MM.1S (cell line): Measurements from ENCODE around the gene KLHDC3.

Experiments used
- DNase-seq: peaks from one replicate; pipeline ENCODE4 v3.0.0-alpha.2; 2015
- H2AFZ ChIP-seq: fragments of 300-600 bp; sonication (generic); 2 replicates; pipeline ENCODE4 v1.6.0; 2016; ENCODE audit warnings: antibody characterized with exemption, low read length
- H3F3A ChIP-seq: fragments of 300-600 bp; sonication (generic); 2 replicates; pipeline ENCODE4 v1.6.1; 2016; ENCODE audit warnings: mild to moderate bottlenecking, antibody characterized with exemption, low read length, moderate library complexity, mixed read lengths; ENCODE audit not compliant: insufficient read depth
- H3K27ac ChIP-seq: fragments of 300-600 bp; sonication (generic); 2 replicates; pipeline ENCODE4 v1.5.1; 2016; ENCODE audit warnings: mild to moderate bottlenecking, low read length
- H3K27me3 ChIP-seq: fragments of 300-600 bp; sonication (generic); replicated peaks from 2 replicates; pipeline ENCODE4 v1.6.0; 2016; ENCODE audit warnings: low read length; ENCODE audit not compliant: insufficient read depth
- H3K36me3 ChIP-seq: fragments of 300-600 bp; sonication (generic); replicated peaks from 2 replicates; pipeline ENCODE4 v1.6.1; 2016; ENCODE audit warnings: mild to moderate bottlenecking, low read length, mixed read lengths; ENCODE audit not compliant: insufficient read depth
- H3K4me1 ChIP-seq: fragments of 300-600 bp; sonication (generic); 2 replicates; pipeline ENCODE4 v1.6.1; 2016; ENCODE audit warnings: low read length, mixed read lengths
- H3K4me2 ChIP-seq: fragments of 300-600 bp; sonication (generic); 2 replicates; pipeline ENCODE4 v1.6.0; 2016; ENCODE audit warnings: low read depth, low read length
- H3K4me3 ChIP-seq: fragments of 300-600 bp; sonication (generic); 2 replicates; pipeline ENCODE4 v1.5.1; 2016; ENCODE audit warnings: low read length, mixed read lengths
- H3K79me2 ChIP-seq: fragments of 300-600 bp; sonication (generic); 2 replicates; pipeline ENCODE4 v1.6.1; 2016; ENCODE audit warnings: mixed run types, low read length, mixed read lengths
- H3K9ac ChIP-seq: fragments of 300-600 bp; sonication (generic); 2 replicates; pipeline ENCODE4 v1.6.1; 2016; ENCODE audit warnings: low read length, mixed read lengths
- H3K9me2 ChIP-seq: fragments of 300-600 bp; sonication (generic); replicated peaks from 2 replicates; pipeline ENCODE4 v1.6.1; 2016; ENCODE audit warnings: mild to moderate bottlenecking, low read length, mixed read lengths; ENCODE audit not compliant: insufficient read depth
- H3K9me3 ChIP-seq: fragments of 300-600 bp; sonication (generic); replicated peaks from 2 replicates; pipeline ENCODE4 v1.6.1; 2016; ENCODE audit warnings: mild to moderate bottlenecking, low read length, mixed read lengths; ENCODE audit not compliant: insufficient read depth
- H4K20me1 ChIP-seq: fragments of 300-600 bp; sonication (generic); 2 replicates; pipeline ENCODE4 v1.6.1; 2016; ENCODE audit warnings: mild to moderate bottlenecking, low read length, moderate library complexity, mixed read lengths; ENCODE audit not compliant: insufficient read depth
- EZH2 ChIP-seq: fragments of 300-600 bp; sonication (generic); optimal IDR thresholded peaks from 2 replicates; pipeline ENCODE3; 2017; ENCODE audit warnings: low read depth, mild to moderate bottlenecking, antibody characterized with exemption, low read length, mixed read lengths
- EZH2phosphoT487 ChIP-seq: fragments of 300-600 bp; sonication (generic); IDR thresholded peaks from 2 replicates; pipeline ENCODE4 v1.6.1; 2018; ENCODE audit warnings: antibody characterized with exemption, low read length
- TF ChIP-seq, protein P1 (sequence below): fragments of 300-600 bp; sonication (generic); IDR thresholded peaks from 2 replicates; pipeline ENCODE4 v1.5.1; 2016; ENCODE audit warnings: antibody characterized with exemption, low read length, mixed read lengths

The KLHDC3 gene

DNA sequence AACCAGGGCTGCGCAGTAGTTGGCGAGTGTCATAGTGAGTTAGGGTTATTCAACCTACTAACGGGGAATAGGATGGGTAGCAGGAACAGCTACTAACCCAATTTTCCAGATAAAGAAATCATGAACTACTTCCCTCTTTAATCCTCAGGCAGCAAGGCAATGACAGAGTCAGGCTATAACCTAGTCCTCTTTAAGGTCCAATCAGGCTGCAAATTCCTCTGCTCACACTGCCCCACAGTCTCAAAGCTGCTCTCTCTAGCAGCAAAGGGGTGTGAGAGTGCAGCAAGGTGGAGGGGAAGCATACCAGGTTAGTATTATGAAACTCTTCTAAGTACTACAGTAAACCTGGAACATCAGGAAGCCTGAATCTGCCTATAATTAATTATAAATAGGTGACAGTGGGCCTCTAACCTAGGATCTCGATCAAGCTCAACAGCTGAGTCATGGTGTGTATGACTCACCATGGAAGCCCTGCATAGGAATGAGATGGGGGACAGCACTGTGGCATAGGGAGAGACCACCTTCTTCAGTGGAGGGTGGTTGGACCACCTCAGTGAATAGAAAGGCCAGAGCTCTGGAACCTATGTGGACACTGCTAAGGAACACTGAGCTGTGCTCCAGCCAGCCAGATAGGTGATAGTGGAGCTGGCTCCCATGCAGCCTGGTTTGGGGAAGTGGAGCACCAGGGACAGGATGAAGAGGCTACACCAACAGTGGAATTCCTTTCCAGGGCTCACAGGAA lies 43.0 kb upstream of the KLHDC3 start:
- H3K4me3 ChIP-seq = no peak overlapping the region
- no peaks in the 10 kb centered on the region for H4K20me1 ChIP-seq
- TF ChIP-seq EZH2phosphoT487 (no peak), EZH2 (no peak)
- TF ChIP-seq, protein P1, sequence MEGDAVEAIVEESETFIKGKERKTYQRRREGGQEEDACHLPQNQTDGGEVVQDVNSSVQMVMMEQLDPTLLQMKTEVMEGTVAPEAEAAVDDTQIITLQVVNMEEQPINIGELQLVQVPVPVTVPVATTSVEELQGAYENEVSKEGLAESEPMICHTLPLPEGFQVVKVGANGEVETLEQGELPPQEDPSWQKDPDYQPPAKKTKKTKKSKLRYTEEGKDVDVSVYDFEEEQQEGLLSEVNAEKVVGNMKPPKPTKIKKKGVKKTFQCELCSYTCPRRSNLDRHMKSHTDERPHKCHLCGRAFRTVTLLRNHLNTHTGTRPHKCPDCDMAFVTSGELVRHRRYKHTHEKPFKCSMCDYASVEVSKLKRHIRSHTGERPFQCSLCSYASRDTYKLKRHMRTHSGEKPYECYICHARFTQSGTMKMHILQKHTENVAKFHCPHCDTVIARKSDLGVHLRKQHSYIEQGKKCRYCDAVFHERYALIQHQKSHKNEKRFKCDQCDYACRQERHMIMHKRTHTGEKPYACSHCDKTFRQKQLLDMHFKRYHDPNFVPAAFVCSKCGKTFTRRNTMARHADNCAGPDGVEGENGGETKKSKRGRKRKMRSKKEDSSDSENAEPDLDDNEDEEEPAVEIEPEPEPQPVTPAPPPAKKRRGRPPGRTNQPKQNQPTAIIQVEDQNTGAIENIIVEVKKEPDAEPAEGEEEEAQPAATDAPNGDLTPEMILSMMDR = no peak
- no peak for DNase-seq
- no peak overlapping the region for H2AFZ ChIP-seq
- no peaks in the 10 kb centered on the region for H3K79me2 ChIP-seq
- H3K9ac ChIP-seq = no peak overlapping the region
- no peaks in the 10 kb centered on the region for H3K9me2 ChIP-seq
- no peaks in the 10 kb centered on the region for H3K4me1 ChIP-seq
- H3F3A ChIP-seq = no peaks in the 10 kb centered on the region
- H3K27ac ChIP-seq = no peak overlapping the region
- no peak overlapping the region for H3K4me2 ChIP-seq
- H3K36me3 ChIP-seq = no peaks in the 10 kb centered on the region
- H3K27me3 ChIP-seq = no peaks in the 10 kb centered on the region
- H3K9me3 ChIP-seq = no peaks in the 10 kb centered on the region

DNA sequence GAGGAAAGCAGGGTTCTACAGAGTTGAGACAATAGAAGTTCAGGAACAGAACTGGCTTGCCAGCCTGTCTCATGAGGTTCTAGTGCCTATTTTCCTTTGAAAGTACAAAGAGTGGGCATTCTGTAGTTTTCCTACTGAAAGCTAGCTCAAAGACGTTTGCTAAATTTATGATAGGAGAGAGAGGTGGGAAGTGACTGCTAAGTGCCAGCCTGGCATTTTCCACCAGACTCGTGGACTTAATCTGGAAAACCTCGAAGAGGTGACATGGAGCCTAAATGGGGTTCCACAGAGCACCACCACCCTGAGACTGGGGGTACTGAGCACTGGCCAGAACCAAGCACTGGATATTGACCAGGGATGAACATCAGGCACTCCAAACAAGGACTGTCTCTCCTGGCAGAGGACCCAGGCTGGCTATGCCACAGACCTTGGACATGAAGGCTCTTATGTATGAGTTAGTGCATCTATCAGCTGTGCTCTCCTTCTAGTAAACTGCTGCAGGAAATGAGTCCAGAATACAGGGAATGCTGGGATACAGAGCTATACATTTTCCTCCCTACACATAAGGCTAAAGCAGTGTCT lies 42.2 kb upstream of the KLHDC3 start:
- H3K4me2 ChIP-seq = no peak overlapping the region
- TF ChIP-seq EZH2phosphoT487 (no peak), EZH2 (no peak)
- TF ChIP-seq, protein P1 = no peak

DNA sequence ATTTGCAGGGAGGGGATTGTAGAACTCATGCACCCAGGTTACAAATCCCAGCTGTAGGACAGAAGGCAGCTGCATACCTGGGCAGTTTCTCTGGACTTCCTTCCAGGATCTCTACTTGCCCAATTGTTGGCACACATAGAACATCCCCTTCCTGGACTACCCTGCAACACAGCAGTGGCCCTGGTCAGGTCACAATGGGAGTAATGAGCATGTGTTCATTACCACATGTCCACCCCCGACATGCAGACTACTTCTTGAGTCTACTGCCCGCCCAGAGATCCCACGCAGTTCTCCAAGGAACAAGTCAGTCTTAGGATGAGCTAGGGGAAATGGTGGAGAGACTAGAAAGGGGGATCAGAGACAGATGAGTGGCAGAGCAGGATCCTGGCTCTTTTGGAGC lies 40.1 kb upstream of the KLHDC3 start:
- Histone ChIP-seq H3K9me3 (no peaks in the 10 kb centered on the region), H3F3A (no peaks in the 10 kb centered on the region), H3K9ac (no peak overlapping the region), H4K20me1 (no peaks in the 10 kb centered on the region), H3K4me1 (peaks cover 4% of the 10 kb centered on the region; the same call in 1 of the 2 replicates), H3K27me3 (no peaks in the 10 kb centered on the region), H3K79me2 (peaks cover 17% of the 10 kb centered on the region), H3K4me3 (no peak overlapping the region), H2AFZ (no peak overlapping the region), H3K9me2 (no peaks in the 10 kb centered on the region), H3K4me2 (no peak overlapping the region), H3K36me3 (no peaks in the 10 kb centered on the region), H3K27ac (no peak overlapping the region)
- DNase-seq = no peak
- TF ChIP-seq EZH2phosphoT487 = no peak
- TF ChIP-seq, protein P1 = no peak
- no peak for TF ChIP-seq EZH2

More for the DNA sequence above, 42.2 kb upstream of the KLHDC3 start:
- no peaks in the 10 kb centered on the region for H3F3A ChIP-seq
- DNase-seq = no peak
- no peaks in the 10 kb centered on the region for H3K36me3 ChIP-seq
- H3K4me1 ChIP-seq = no peaks in the 10 kb centered on the region
- no peak overlapping the region for H3K9ac ChIP-seq
- H3K9me3 ChIP-seq = no peaks in the 10 kb centered on the region
- H3K27ac ChIP-seq = no peak overlapping the region
- no peaks in the 10 kb centered on the region for H4K20me1 ChIP-seq
- no peaks in the 10 kb centered on the region for H3K9me2 ChIP-seq
- no peak overlapping the region for H3K4me3 ChIP-seq
- H2AFZ ChIP-seq = no peak overlapping the region
- H3K27me3 ChIP-seq = no peaks in the 10 kb centered on the region
- H3K79me2 ChIP-seq = 0 out of 2 replicates have a peak, but pooled peaks cover 2% of the 10 kb centered on the region
